GM21447 (cell line): Measurements from ENCODE around the gene KCNJ1.
A peak's percentile ranks its signal among the peaks of the same experiment; 100 is the strongest.

Experiments used
- ATAC-seq: cut with Tn5 transposase; IDR thresholded peaks from one replicate; pipeline ENCODE4 v1.9.1; 2021; ENCODE audit not compliant: unreplicated experiment

KCNJ1 gene

DNA sequence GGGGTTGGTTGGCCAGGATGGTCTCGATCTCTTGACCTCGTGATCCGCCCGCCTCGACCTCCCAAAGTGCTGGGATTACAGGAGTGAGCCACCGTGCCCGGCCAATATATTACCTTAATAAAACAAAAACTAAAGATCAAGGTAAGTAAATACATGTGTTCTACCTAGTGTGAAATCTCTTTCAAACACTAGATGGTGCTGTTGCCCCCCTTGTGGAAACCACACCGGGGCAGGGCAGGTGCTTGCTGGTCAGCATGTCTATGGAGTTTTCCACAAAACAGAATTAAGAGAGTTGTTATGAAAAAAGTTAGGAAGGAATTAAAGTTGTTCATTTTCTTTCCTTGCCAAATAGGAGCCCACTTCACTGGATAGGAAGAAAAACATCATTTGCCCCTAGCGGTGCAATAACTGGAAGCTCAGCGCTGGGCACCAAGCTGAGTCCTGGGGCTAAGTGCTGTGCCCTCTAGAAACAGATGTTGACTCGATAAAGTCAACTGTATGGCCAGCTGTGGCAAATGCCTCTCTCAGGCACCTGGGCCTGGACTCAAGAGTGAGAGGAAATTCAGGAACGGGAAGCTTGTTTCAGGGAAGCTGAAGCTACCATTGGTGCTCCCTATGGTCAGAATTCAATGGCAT lies 17.7 kb upstream of the KCNJ1 start:
- peak; percentile 89 for ATAC-seq

DNA sequence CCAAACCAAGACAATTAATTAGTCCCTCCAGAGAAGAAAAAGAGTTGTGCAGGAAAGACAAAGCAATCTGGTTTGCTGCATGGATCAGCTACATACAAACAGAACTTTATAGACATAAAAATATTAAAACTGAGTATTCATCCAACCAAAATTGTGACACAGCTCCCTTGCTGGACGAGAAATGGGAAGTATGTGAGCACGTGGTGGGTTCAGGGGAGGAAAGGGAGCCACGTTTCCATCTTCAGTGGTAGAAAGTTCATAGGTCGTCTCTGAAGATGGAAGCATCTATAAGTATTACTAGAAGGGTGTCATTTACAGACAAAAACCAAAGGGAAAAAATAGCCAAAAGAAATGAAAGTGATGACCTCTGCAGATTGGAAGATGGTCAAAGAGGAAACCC lies 17.0 kb upstream of the KCNJ1 start:
- ATAC-seq: no peak

DNA sequence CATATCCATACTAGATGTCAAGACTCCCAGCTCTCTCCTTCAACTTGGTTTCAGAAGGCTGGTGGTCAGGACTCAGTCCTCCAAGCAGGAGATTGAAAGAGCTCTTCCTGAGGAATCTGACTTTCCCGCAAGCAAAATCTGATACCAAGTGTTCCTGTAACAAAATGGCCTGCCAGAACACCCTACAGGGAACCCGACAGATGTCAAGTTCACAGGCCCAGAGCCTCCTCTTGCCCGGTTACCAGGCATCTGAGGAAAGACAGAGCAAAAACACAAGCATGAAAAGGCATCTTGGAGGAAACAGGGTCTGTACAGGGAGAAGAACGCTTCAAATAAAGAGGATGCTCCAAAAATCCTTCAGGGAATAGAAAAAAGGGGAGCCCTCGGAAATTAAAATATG lies 15.4 kb upstream of the KCNJ1 start:
- no peak for ATAC-seq

DNA sequence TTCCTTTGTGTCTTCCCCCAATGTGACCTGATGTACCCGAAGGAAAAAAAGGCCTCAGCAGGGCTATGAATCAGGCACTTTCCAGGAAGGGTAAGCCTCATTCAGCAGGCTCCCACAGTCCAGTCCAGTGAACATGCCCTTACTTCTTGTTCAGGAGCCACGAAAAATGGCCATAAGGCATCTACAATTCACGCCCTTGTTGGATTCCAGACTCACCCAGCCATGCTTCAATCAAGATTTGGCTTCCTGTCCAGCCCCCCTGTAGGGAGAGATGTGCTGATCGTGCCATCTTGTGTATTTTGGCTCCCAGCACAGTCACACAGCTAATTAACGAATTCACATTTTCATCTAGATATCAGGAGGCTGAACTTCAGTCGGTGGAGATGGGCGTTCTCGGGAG lies 14.1 kb upstream of the KCNJ1 start:
- ATAC-seq: no peak

DNA sequence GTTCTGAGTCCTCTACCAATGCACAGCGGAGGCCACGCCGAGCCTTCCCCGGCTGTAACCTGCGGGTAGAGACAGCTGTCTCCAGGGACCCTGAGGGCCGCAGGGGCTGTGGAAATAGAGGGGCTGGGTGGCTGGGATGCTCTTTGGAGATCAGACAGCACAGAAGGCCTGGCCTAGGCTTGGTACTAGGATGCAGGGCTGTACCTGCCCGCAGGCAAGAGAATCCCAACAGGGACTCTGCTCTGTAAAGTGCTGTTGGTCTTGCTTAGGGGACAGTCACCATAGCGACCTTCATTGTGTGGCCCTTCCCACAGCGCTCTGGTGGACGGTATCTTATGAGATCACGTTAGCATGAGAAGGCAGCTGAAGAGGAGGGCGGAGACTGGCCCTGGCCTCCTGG lies 12.7 kb upstream of the KCNJ1 start:
- no peak for ATAC-seq

DNA sequence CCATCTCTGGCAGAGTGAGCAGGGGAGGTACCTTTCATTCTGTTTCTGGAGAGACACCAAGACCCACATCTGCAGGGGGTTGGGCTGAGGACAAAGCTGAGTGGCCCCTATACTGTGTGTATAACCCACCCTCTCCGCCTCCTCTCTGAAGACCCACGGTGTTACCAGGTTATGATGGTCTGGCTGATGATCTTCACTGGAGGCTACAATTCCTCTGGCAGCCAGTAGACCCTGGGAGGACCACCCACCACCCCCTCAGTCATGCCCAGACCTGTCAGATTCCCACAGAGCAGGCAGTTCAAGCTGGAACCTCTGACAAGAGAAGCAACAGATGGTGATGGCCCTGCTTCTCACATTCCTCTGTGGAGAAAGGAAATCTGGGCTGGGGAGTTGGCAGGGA lies 11.4 kb upstream of the KCNJ1 start:
- no peak for ATAC-seq

DNA sequence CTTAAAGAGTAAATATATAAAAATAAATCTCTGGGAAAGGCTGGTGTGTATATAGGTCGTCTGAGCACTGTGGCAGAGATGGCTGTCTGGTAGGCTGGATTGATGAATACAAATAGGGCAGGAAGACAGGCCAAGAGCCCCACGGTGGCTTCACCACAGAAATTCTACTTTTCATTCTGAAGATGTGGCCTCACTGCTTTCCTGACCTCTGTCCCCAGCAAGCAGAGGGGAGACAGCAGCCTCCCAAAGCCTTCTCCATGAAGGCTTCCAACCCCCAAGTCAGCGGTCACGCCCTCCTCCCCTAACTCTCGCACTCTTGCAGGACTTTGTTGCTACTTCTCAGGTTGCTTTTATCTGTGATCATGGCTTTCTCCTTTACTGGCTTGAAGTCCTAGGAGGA lies 10.6 kb upstream of the KCNJ1 start:
- ATAC-seq: no peak

DNA sequence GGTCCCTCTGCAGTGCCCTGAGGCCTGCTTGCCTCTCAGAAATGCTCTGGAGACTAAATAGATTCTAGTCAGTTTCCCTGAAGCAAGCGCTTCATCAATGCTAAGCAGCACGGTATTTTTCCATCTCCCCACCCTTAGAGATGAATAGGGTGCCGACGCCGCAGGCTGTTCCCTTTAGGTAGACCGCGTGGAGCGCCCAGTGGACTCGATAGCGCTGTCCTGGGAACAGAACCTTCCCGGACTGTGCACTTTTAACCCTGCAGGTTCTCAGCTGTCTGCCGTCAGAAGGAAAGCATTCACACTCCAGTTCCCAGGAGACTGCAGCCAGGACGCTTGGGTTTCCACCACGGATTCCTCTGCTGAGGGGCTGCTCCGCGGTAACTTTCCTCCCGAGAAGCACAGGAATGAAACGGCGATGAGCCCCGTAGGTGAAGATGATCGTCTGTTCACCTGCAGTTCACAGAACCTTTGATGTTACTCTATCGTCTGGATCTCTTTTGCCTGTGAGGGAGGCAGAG lies 9.1 kb upstream of the KCNJ1 start:
- ATAC-seq: no peak

DNA sequence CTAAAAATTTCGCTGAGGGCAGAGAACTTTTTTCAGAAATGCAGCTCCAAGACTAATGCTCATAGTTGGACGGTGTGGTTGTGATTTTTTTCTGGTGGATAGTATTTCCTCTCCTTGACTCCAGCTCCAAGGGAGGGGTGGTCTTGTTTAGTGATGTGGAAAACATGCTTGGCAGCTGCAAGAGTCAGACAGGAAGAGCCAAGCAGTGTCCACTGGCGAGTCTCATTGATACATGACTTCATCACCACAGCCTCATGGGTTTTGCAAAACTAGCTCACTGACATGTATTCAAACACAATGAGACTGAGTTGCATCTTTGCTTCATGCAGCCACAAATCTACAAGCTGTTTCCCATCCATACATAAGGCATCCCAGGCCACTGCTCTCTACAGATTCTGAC lies 7.3 kb upstream of the KCNJ1 start:
- ATAC-seq: no peak

DNA sequence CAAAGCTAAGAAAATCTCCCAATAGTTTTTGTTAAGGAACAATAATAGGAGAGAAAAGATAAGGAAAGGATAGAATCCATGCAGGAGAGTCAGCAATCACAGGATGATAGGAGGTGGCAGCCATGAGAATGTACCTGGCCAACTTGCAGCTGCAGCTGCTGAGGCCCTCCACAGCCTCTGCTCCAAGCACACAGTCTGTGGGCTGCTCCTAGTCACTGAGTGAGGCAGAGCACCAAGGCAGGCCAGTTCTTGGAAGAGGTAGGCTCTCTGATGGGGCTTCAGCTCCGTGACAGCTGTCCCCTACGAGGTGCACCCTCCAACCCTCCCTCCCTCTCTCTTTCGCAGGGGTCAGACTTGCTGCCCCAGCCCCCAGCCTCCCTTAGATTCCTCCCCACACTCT lies 5.5 kb upstream of the KCNJ1 start:
- ATAC-seq: no peak

DNA sequence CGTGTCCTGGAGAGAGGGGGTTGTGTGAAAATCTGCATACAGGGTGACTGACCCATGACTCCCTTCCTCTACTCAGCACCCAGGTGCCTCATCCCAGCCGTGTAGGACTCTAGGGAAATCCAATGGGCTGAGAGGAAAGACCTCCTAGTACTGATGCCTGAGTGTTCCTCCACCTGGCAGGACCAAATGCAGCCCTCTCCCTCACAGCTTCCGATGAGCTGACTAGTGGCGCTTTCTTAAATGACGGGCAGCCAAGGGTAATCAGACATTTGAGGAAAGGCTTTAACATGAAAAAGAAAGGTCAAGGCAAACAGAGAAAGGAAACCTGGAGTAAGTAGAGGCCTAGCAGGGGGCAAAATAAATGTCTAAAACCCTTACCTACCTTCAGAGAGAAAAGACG lies 5.0 kb upstream of the KCNJ1 start:
- no peak for ATAC-seq

DNA sequence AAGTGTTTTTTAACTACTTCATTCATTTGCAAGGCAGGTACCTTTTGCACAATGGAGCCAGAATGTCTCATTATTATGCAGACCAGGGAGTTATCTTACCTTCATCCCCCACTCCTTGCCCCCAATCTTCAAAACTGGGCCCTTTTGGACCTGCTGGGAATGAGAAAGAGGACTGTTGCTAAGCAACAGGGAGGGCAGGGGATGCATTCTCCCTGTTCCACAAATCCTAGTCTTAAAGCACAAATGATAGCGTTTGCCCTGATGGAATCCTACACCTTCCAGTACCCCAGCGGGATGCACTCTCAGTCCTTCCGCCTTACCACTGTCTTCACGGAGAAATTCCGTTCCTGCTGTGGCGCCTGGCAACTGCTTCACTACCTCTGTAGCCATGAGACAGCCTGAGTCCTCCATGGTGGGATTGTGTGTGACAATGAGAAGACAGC lies 4.1 kb upstream of the KCNJ1 start:
- no peak for ATAC-seq

DNA sequence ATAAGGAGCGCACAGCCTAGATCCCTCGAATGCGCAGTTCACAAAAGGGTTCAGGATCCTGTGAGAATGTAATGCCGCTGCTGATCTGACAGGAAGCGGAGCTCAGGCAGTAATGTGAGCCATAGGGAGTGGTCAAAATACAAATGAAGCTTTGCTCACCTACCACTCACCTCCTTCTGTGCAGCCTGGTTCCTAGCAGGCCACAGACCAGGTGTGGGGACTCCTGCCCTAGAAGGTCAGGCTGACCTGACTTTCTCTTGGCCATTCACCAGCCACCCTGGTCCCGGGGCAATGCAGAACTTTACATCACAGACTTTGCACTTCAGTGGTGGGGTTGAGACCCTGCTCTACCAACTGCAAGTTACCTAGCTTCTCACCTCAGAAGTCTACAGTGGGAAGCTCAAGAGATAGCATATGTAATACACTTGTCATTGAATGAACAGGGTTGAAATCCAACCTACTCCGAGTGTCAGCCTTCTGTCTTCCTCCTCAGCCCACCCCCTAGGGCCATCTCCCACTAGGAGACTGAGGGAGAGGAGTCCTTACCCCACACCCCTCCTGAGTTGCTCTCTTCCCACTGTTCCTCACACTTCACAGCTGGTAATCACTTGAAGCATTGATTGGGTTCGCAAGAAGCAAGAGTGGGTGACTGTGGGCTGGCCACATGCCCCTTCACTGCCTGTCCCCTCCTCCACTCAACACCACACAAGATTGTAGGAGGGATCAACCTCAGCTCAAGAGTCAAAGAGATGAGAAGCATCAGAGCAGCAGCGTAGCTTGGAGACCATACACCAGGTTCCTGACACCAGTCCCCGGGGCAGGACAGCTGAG lies 2.0 kb upstream of the KCNJ1 start:
- no peak for ATAC-seq

DNA sequence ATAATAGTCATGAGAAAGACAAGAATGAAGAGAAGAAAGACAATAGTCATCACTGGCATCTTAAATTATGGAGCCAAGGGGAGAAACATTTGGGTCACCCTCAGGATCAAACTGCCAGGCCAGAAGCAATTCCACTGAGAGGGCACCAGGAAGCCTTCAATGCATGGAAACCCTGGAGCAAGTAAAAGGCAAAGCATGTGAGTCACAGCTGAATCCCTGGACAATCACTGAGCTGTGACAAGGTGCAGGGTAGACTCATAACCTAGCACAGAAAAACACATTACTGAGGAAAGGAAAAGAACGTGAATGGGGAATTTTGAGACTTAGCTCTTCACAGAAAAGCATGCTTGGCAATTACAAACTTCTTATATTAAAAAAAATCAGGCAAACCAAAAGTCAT lies 1.6 kb downstream of the KCNJ1 start:
- no peak for ATAC-seq

DNA sequence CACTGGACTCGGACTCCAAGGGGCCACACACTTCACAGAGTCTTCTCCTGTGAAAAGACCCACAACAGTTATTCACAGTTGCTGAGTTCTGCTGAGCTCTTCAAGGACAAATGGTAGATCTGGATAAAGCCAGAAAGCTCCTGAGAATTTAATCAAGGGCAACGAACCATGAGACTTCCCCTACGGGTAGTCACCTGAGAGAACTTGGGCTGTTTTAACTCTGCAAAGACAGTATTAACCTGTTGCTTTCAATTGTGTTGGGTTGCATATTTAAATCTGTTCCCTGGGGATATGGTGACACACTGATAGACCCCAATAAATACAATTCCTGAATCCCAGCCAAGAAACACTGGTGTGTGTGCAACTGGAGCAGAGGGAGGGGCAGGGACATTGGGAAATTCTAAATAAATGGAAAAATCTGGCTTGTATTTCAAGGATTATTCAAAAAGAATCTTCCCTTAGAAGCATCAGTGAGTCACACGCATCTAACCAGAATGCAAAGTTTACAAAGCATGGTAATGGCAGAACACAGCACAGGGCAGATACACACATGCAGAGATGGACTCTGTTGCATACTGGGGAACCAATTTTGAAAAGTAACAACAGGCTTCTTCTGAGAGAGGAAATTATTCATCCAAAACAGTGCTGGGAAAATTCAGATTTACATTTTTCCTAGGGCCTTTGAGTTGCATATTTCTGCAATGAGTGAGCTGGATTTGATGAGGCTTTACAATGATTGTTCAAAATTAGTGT lies 4.0 kb downstream of the KCNJ1 start:
- ATAC-seq: no peak

DNA sequence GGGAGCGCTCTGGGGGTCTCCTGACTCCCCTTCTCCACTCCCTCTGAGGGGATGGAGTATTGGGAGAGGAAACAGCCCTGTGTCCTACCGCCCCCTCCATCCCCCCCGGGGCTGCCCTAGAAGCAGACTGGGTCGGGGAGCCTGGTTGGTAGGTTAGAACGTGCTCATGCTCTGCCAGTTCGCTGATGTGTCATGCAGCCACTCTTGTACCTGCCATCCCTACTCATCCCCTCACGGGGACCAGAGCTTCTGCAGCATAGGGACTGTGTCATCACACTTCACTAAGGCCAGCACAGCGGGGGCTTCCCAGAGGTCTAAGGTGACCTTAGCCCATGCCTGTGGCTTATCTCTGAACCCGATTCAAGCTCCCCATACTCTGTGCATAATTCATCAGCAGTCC lies 4.7 kb downstream of the KCNJ1 start:
- ATAC-seq: no peak

DNA sequence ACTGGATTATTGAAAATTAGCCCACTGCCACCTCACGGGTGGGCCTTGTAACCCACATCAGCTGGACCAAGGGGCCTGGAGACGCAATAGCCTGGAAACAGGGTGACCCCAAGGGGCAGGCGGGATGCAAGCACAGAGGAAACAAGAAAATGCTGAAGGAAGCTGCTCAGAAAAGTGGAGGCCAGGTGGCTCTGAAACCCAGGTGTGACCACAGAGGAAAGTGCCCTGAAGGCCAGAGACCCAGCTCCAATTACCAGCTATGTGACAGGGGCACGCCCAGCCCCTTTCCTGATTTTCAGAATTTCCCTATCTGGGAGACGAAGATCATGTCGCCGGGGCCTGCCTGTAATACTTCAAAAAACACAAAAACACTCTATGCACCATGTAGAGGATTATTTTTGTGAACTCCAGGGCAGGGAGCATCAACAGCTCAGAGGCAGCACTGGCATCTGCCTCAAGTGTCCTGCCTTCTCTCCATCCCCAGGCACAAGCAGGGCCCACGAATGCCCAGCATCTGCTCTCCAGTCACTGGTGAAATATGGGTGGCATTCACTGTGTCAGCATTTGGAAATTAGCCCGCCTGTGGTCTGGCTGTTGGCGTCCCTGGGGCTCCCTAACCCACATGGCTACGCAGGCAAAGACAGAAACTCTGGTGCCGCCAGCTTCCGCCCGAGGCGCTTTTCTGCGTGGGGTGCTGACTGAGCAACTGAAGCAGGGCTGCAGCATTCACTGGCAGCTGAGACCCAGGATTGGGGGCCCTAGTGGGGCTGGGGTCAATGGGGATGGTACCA lies 6.3 kb downstream of the KCNJ1 start:
- no peak for ATAC-seq

DNA sequence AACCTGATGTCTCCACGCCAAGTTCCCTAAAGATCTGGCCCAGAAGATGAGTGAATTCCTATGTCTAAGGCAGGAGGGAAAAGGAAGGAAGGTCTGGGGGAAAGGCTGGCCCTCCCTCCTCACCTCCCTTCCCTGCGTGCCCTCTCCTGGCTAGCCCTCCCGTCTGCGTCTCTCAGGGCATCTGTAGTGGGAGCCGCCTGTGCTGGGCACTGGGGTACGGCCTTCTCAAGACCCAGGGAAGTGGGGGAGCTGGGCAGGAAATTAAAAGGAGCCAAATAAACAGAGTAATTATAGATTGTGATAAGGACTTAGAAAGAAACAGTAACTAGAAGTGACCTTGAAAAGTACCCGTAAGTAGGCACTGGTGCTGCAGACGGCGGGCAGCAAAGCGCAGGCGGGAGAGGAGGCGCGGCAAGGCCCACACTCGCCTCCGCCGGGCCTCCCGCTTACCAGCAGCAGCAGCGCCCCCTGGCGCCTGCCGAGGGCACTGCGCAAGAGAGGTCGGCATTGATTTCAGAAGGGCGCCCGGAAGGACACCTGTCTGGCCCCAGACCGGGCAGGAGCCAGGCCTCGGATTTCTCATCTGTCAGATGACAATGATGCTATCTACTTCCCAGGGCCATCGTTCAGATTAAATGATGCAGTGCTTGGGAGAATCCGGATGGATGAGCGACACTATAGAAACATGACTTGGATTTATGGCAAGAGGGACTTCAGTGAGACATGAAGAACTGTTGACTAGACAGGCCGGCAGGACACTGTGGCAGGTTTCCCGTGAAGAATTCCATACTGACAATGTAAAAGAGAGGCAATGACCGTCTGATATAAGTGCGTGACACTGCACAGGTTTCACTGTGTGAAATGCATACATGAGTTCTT lies 7.3 kb downstream of the KCNJ1 start:
- ATAC-seq: peak; percentile 94

DNA sequence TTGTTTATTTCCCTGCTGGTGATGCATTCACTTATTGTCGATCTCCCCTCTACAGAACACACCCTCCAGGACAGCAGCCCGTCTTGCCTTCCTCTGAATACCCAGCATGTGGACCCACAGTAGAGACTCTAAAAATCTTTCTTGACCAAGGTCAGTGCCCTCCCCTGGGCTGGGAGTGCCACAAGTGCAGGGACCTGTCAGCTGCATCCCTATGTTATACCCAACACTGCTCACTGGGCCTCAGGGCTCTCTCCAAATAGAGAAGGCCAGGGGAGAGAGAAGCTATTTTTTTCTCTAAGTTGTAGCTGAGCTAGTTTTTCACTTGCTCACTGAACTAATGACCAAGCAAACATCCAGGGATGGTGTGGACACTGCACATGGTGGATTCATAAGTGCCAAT lies 9.8 kb downstream of the KCNJ1 start:
- no peak for ATAC-seq

DNA sequence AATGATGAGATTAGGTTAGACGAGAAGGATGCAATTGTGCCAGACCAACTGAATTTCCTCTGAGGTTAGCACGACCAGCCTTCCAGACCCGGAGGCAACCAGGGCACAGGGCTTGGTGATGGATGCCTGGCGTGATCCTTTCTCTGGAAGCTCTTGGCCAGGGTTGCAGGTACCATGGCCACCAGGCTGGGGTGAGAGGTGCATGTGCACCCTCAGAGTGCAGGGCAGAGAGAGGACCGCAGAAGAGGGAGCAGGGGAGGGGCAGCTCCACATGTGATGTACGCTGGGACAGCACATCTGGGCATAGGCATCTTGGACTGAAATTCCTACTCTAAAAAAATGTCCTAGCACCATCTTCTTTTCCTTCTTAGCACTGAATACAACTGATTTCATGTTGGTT lies 10.9 kb downstream of the KCNJ1 start:
- ATAC-seq: no peak
